ENCODE measurements around the gene APBA2. TPM values are rescaled to one million over a fixed set of nuclear protein-coding genes. Genes with fewer than 3 reads are reported as not detected.
A peak's percentile ranks its signal among the peaks of the same experiment; 100 is the strongest.
"Not testable (repeated sequence)": the region's sequence is repeated elsewhere in the genome, so short reads cannot be mapped to it uniquely, and the experiment has no call there.

The APBA2 gene
- total RNA-seq, 1 donor from 2014 or later = 25.2 TPM

GRCh38 chr15:28996953-28997352, 111.2 kb downstream of the APBA2 start:
- DNase-seq (ENCODE audit: low read depth in 2 of 2) = no peak

DNA sequence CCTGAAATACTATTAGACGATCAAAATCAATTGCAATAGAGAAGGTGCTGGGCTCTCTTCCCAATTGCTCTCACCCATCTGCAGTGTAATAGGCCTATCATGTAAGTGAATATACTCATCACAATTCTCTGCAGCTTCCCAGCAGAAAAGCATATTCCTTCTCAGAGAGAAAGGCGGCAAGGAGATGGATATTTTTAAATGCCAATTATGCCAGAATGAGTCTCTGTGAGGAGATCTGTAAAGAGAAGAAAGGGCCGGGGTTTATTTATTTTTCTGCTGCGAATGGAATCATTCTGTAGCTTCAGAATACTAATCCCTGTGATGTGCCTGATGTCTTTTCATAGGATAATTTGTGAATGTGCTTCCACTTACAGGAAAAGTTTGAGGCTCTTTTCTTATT, 112.0 kb downstream of the APBA2 start:
- no peak for DNase-seq (ENCODE audit: low read depth in 2 of 2)

GRCh38 chr15:28998511-28998910, 112.7 kb downstream of the APBA2 start:
- DNase-seq (ENCODE audit: low read depth in 2 of 2) = peak in 1 of 2 donors; percentile 27

DNA sequence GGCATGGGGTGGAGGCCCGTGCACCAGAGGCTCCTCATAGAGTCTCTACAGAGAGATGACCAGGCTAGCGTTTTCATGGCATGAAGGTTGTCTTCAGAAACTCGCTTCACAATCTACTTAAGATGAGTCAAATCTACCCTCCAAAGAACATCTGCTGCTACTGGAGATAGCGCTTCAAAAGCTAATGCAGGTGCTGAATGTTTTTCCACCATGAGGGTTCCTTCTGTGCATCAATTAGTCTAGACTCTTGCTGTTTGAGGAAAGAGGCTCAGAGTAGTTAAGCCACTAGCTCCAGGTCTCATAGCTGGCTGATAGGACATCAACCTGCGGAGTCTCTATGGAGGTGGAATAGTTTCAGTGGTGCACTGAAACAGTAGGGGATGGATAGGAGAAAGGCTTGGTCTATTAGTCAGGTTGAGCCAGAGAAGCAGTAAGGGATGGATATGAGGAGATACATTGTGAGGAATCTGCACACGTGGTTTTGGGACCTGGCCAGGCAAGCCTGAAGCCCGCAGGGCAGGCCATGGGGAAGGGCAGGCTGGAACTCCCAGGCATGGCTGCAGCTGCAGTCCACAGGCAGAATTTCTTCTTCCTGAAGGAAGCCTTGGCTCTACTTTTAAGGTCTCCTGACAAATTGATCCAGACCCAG, 117.5 kb downstream of the APBA2 start:
- DNase-seq (ENCODE audit: low read depth in 2 of 2) = no peak

DNA sequence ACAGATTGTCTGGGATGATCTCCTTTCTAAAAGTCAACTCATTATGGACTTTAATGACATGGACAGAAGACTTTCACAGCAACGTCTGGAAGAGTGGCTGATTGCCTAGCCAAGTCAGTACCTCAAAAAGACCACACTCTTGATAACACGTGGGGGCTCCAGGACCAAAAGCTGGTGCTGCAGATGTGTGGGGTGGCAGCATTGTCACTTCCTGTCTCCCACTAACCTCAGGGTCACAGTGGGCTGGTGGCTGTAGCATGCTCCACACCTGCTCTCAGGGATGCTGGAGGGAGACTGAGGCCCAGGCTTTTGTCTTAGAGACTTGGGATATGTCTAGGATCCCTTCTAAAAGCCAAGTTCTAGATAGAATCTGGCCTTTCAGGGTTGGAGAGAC, 118.1 kb downstream of the APBA2 start:
- no peak for DNase-seq (ENCODE audit: low read depth in 2 of 2)

DNA sequence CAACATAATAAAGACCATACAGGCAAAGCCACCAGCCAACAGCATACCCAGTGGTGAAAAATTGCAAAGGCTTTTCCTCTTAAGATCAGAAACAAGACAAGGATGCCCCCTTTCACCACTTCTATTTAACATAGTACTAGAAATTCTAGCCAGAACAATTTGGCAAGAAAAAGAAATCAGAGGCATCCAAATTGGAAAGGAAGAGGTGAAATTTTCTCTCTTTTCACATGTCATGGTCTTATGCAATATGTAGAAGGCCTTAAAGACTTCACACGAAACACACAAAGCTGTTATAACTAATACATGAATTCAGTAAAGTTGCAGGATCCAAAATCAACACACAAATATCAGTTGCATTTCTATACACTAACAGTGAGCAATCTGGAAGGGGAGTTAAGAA, 120.2 kb downstream of the APBA2 start:
- no peak for DNase-seq (ENCODE audit: low read depth in 2 of 2)

GRCh38 chr15:29008846-29009245, 123.1 kb downstream of the APBA2 start:
- no peak for DNase-seq (ENCODE audit: low read depth in 2 of 2)

DNA sequence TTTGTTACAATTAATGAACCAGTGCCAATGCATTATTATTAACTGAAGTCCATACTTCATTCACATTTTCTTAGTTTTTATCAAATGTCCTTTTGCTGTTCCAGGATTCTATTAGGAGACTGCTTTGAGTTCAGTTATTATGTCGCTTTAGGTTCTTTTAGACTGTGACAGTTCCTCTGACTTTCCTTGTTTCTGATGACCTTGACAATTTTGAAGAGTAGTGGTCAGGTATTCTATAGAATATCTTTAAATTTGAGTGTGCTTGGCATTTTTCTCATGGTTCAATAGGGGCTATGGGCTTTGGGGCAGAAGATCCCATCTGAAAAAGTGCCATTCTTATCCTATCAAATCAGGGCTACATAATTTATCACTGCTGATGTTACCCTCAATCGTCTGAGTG, 126.3 kb downstream of the APBA2 start:
- DNase-seq (ENCODE audit: low read depth in 2 of 2) = no peak

DNA sequence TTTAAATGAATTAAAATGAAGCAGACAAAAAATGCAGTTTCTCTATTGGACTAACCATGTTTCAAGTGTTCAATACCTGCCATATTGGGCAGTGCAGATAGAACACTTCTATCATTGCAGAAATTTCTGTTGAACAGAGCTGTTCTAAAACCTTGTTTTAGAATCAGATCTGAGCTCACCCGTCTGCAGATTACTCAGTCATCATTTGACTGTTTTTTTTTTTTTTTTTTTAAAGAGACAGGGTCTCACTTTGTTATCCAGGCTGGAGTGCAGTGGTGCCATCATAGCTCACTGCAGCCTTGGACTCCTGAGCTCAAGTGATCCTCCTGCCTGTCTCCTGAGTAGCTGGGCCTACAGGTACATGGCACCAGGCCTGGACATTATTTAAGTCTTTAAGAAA, 128.7 kb downstream of the APBA2 start:
- no peak for DNase-seq (ENCODE audit: low read depth in 2 of 2)

GRCh38 chr15:29016518-29016917, 130.7 kb downstream of the APBA2 start:
- DNase-seq (ENCODE audit: low read depth in 2 of 2) = no peak

DNA sequence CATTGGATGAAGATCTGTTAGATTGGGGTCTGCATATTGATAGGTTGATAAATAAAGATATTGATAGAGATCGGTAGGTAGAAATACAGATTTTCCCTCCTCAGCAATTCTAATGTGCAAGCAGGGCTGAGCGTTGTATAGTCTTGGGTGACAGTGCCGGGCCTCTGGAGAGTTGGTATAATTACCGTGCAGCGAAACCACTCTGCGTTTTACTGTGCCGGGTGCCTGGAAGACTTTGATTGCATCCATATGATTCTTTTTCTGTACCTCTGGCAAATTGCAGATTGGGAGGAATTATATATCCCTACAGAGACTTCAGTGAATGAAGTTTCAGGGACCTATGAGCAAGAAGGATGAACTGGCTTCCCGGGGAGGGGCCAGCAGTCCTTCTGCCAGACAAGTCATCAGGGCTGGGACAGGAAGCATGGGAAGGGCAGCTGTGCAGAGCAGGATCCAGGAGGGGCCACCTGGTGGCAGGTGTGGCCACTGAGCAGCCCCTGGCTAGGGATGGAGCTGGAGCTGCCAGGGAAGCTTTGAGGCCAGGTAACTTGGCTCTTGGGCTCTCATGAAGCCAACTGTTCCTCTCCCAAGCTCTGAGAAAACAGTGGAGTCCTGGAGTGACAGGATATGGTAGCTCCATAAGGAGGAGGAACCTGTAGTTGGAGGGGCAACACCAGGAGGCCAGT, 132.5 kb downstream of the APBA2 start:
- DNase-seq (ENCODE audit: low read depth in 2 of 2) = no peak

- no peak for DNase-seq (ENCODE audit: low read depth in 2 of 2)
Measured at GRCh38 chr15:29018995-29019976, 133.5 kb downstream of the APBA2 start.

- DNase-seq (ENCODE audit: low read depth in 2 of 2) = peak in 1 of 2 donors; percentile 31
Measured at GRCh38 chr15:29021857-29022256, 136.1 kb downstream of the APBA2 start.

DNA sequence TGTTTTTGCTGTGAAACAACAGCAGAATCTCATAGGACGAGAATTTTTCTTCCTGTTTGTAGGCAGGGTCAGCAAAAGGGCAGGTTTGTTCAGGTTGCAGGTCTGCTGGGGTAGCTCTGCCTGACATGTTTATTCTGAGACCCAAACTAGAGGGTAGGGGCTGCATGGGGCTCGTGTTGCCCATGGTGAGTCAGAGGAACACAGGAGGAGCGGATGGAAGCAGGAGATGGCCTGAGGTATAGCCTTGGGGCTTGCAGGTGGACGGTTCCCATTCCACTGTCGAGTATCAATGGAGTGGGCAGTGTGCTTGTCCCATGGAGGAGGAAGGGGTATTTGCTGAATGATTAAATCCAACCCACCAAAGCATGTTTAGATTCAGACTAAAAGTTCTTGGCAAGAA, 138.9 kb downstream of the APBA2 start:
- no peak for DNase-seq (ENCODE audit: low read depth in 2 of 2)

GRCh38 chr15:29025411-29025810, 139.6 kb downstream of the APBA2 start:
- not testable (repeated sequence) for DNase-seq (ENCODE audit: low read depth in 2 of 2)

GRCh38 chr15:29028158-29028557, 142.4 kb downstream of the APBA2 start:
- DNase-seq (ENCODE audit: low read depth in 2 of 2) = not testable (repeated sequence)

DNA sequence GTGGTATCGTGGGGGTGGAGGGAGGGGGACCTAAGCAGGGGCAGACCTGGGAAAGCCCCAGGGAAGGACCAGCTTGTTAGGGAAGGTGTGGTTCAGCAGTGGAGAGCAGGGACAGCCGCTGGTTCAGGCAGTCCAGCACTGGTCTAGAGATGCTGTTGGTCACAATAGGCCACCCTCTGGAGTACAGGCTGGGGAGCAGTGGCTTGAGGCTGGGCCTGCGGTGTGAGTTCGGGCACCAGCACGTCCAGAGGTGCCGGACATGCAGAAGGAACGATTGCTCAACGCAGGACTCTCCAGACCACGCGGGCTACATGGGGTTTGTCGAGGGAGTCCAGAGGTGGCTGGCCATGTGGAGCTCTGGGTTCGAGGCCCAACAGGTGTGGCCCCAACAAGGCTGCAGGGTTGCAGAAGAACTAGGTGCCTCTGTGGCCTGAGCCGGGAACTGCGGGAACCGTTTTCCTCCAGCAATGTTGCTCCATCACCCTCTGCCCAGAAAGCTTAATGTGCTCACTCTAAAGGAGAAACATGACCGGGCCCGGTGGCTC, 143.9 kb downstream of the APBA2 start:
- no peak for DNase-seq (ENCODE audit: low read depth in 2 of 2)

- DNase-seq (ENCODE audit: low read depth in 2 of 2) = no peak
Measured at GRCh38 chr15:29031502-29032228, 145.9 kb downstream of the APBA2 start.

DNA sequence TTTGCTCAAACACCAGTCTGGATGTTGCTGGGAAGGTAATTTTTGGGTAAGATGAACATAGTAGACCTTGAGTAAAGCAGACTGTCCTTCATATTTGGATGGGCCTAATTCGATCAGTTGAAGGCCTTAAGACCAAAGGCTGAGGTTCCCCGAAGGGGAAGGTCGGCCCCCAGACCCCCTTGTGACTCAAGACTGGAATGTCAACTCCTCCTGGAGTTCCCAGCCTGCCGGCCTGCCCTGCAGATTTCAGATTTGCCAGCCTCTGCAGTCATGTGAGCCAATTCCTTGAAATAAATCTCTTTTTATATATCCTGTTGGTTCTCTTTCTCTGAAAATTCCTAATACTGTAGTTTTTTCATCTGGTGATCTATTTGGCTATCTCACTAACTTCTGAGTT, 146.5 kb downstream of the APBA2 start:
- no peak for DNase-seq (ENCODE audit: low read depth in 2 of 2)

- no peak for DNase-seq (ENCODE audit: low read depth in 2 of 2)
Measured at GRCh38 chr15:29032751-29033150, 147.0 kb downstream of the APBA2 start.

GRCh38 chr15:29034151-29034550, 148.4 kb downstream of the APBA2 start:
- no peak for DNase-seq (ENCODE audit: low read depth in 2 of 2)
